Testis (tissue), 5 donors: ENCODE measurements around the gene UBE2K. TPM values are rescaled to one million over a fixed set of nuclear protein-coding genes. Genes with fewer than 3 reads are reported as not detected.
"Not testable (repeated sequence)": the region's sequence is repeated elsewhere in the genome, so short reads cannot be mapped to it uniquely, and the experiment has no call there.

Experiments
- DNase-seq: peaks from one replicate; pipeline ENCODE4 v3.0.0-alpha.2; 2019
- H3K27ac ChIP-seq, 2 donors: fragments of 200-600 bp; sonication (generic); one replicate each; pipeline ENCODE4 v1.5.1; 2019
- H3K27me3 ChIP-seq: fragments of 200-600 bp; sonication (generic); one replicate; pipeline ENCODE4 v1.5.1; 2019
- H3K36me3 ChIP-seq: fragments of 200-600 bp; sonication (generic); one replicate; pipeline ENCODE4 v1.5.1; 2017; ENCODE audit warnings: low read depth; ENCODE audit errors: missing control alignments
- H3K4me1 ChIP-seq: fragments of 200-600 bp; sonication (generic); one replicate; pipeline ENCODE4 v1.5.1; 2019
- H3K4me3 ChIP-seq, 2 donors: fragments of 200-600 bp; sonication (generic); one replicate each; pipeline ENCODE4 v1.5.1; 2017 to 2019
- H3K9me3 ChIP-seq: fragments of 200-600 bp; sonication (generic); one replicate; pipeline ENCODE4 v1.5.1; 2017
- POLR2A ChIP-seq: fragments of 450-650 bp; IDR thresholded peaks from one replicate; pipeline ENCODE4 v1.6.1; 2017; ENCODE audit warnings: antibody characterized with exemption, mild to moderate bottlenecking, moderate library complexity
- whole genome bisulfite sequencing, 2 donors: methylation state at CpG; one replicate each; pipeline ENCODE4 v1.1.5; 2018; 5-methylcytosine and 5-hydroxymethylcytosine counted together
- intact Hi-C: fragments of 100-400 bp; cut with DNase I; formaldehyde crosslinking; loops from one replicate; pipeline ENCODE4 v1.15.1; 2023; ENCODE audit warnings: low total_unique reads
- long read RNA-seq, 2 donors: transcript quantifications; one replicate each; lab custom pipeline, GENCODE V29; 2026
- polyA plus RNA-seq: library from polyadenylated mRNA; stranded (reverse); fragments of 350-450 nt; fragmentation: Illumina TruSeq; extraction: RNeasy Lipid Tissue Mini Kit (QIAGEN cat#74804); gene quantifications from one replicate; pipeline ENCODE4 v1.2.3, GENCODE V29; 2014; ENCODE audit warnings: low read depth, low replicate concordance; ENCODE audit not compliant: insufficient read depth
- total RNA-seq, 2 donors: library from RNA; depleted of rRNA; stranded (reverse); fragments of >200 nt; gene quantifications; one replicate each; pipeline ENCODE4 v1.2.3, GENCODE V29; 2016
- TF ChIP-seq, protein P1 (sequence below), 3 experiments: fragments of 450-650 bp in 2 of 3; fragments of 200-600 bp in 1 of 3; sonication (generic) in 1 of 3; IDR thresholded peaks; one replicate each; pipeline ENCODE4 v1.5.1; 2016 to 2019; ENCODE audit warnings: antibody characterized with exemption in 3 of 3, mild to moderate bottlenecking in 2 of 3, moderate library complexity in 1 of 3

UBE2K gene, protein sequence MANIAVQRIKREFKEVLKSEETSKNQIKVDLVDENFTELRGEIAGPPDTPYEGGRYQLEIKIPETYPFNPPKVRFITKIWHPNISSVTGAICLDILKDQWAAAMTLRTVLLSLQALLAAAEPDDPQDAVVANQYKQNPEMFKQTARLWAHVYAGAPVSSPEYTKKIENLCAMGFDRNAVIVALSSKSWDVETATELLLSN
- total RNA-seq, result 10 to 100 TPM; 23.0 to 24.3 TPM
- polyA plus RNA-seq, result 81.8 TPM
- long read RNA-seq, donor 1, full-length matches to known transcripts, result 25 of 47 reads
- long read RNA-seq, donor 1, partial matches to known transcripts, result 22 of 47 reads
- long read RNA-seq, donor 1, other reads (novel, unspliced or antisense), result 0 of 47 reads
- long read RNA-seq, donor 2, full-length matches to known transcripts, result 8 of 27 reads
- long read RNA-seq, donor 2, partial matches to known transcripts, result 13 of 27 reads
- long read RNA-seq, donor 2, other reads (novel, unspliced or antisense), result 6 of 27 reads

DNA sequence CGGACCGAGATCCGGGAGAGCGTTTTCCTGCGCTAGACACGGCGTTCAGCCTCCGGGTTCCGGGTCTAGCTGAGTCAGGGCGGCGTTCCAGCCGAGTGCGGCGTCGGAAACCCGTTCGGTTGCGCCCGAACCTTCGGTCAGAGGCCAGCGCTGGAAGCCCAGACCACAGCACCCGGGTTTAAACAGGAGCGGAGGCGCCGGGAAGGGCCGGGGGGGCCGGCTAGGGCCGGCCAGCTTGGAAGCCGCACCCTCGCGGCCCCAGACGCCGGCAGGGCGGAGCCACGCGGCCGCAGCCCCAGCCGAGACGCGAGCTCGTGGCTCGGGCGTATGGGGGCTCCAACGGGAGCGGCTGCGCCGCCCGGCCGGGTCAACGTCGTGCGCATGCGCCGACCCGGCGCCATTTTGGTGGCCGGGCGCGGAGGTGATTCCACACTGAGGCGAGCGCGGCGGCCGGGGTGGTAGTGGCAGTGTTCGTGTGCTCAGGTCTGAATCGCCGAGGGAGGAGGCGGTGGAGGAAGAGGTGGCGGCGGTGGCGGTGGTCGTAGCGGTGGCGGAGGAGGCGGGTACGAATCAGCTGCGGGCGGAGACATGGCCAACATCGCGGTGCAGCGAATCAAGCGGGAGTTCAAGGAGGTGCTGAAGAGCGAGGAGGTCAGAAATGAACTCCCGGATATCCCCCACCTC, at the start of gene UBE2K:
TSS of gene UBE2K (plus strand) at position 397 of the 684 bp plus-strand sequence. CDS start at position 589, 192 bp downstream.
- peak within 1 kb of the TSS; percentile 82 to 92 for H3K4me3 ChIP-seq
- peaks cover 6% of the 10 kb centered on the region for H3K4me1 ChIP-seq
- no peak for TF ChIP-seq POLR2A
- TF ChIP-seq, protein P1, sequence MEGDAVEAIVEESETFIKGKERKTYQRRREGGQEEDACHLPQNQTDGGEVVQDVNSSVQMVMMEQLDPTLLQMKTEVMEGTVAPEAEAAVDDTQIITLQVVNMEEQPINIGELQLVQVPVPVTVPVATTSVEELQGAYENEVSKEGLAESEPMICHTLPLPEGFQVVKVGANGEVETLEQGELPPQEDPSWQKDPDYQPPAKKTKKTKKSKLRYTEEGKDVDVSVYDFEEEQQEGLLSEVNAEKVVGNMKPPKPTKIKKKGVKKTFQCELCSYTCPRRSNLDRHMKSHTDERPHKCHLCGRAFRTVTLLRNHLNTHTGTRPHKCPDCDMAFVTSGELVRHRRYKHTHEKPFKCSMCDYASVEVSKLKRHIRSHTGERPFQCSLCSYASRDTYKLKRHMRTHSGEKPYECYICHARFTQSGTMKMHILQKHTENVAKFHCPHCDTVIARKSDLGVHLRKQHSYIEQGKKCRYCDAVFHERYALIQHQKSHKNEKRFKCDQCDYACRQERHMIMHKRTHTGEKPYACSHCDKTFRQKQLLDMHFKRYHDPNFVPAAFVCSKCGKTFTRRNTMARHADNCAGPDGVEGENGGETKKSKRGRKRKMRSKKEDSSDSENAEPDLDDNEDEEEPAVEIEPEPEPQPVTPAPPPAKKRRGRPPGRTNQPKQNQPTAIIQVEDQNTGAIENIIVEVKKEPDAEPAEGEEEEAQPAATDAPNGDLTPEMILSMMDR (IDR thresholded peaks at IDR 0.05), result no peak
- whole genome bisulfite sequencing, 2 donors, result 0 to 1% methylated on average over 16 to 84 of the region's 84 CpGs
- intact Hi-C loops, result loop anchor here (5.0 kb wide), 1 partner anchor 279 kb away; the partner anchor contains the start of gene PDS5A
- H3K27ac ChIP-seq, result peak within 1 kb of the TSS; percentile 92 to 98
- no peaks in the 10 kb centered on the region for H3K36me3 ChIP-seq
- no peaks in the 10 kb centered on the region for H3K9me3 ChIP-seq
- H3K27me3 ChIP-seq, result no peaks in the 10 kb centered on the region
- peak; percentile 88 for DNase-seq

DNA sequence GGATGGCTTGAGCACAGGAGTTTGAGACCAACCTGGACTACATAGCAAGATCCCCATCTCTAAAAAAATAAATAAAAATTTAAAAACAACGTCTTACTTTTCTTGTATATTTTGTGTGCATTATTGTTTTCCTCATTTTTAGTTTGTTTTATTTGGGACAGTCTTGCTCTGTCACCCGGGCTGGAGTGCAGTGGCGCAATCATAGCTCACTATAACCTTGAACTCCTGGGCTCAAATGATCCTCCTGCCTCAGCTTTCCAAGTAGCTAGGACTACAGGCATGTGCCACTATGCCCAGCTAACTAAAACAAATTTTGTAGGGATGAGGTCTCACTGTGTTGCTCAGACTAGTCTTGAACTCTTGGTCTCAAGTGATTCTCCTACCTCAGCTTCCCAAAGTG, 49.7 kb upstream of the UBE2K start:
- Histone ChIP-seq H3K9me3 (no peaks in the 10 kb centered on the region), H3K36me3 (no peaks in the 10 kb centered on the region), H3K4me1 (no peaks in the 10 kb centered on the region), H3K27ac (no peak overlapping the region), H3K4me3 (no peak overlapping the region), H3K27me3 (no peaks in the 10 kb centered on the region)
- intact Hi-C loops, result no loop called here
- DNase-seq, result no peak
- TF ChIP-seq, protein P1 (IDR thresholded peaks at IDR 0.05), result no peak
- no peak for TF ChIP-seq POLR2A
- WGBS, 2 donors, result 94 to 95% methylated on average over 3 of the region's 3 CpGs

DNA sequence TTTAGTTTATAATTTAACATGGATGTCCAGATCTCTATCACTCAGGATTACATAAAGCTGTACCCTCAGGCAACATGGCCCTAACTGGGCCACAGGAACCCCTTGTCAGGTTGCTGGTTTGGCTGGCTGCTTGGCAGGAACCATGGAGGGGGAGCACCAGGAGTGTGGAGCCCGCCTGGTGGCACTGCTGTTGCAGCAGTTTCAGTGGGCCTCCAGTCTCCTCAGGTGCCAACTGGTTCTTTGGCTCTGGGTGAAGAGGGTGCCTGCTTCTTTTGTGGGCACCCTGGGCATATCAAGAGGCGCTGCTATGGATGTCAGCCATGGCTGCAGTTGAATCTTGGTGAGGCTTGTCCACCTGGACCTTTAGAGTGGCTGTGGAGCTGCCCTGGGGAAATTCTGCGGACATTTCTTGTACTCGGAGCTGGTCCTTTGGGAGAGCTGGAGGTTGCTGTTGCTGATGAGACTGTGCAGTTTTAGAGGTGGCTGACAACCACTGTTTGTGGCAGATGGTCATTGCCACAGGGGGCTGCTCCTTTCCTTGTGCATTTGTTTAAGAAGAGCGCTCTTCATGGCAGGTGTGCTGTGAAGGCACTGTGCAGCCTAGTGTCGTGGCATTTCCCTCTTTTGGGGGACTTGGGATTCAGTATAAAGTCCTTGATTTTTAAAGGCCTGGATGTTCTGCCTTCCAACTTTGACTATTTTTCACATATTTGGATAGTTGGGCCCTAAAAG, 48.9 kb upstream of the UBE2K start:
- intact Hi-C loops, result no loop called here
- no peak for DNase-seq
- Histone ChIP-seq H3K36me3 (no peaks in the 10 kb centered on the region), H3K4me1 (no peaks in the 10 kb centered on the region), H3K27ac (no peak overlapping the region), H3K4me3 (no peak overlapping the region), H3K27me3 (no peaks in the 10 kb centered on the region), H3K9me3 (no peaks in the 10 kb centered on the region)
- no peak for TF ChIP-seq POLR2A
- TF ChIP-seq, protein P1 (IDR thresholded peaks at IDR 0.05), result no peak
- 94 to 97% methylated on average over 3 to 6 of the region's 6 CpGs for WGBS, 2 donors

DNA sequence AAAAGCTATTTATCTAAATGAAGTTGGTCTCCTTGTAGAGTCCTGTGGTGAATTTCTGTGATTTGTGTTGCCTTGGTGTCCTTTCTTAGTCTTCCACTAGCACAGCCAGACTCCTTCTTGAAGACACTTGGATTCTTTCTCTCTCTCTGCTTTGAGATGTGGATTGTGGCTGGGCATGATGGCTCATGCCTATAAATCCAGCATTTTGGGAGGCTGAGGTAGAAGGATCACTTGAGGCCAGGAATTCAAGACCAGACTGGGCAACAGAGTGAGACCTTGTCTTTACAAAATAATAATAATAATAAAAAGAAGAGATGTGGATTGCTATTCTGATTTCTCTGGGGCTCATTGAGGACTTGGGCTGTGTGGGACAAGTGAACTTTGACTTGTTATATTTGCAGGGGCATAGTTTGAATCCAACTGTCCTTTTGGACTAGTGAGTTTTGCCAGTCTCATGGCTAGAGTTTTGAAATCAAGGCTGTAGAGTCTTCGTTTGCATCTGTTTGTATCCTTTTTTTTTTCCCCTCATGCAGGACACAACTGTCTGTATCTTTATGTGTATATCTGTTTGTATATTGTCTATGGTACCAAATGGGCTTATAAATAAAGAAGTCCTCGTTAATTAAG, 48.2 kb upstream of the UBE2K start:
- Histone ChIP-seq H3K4me1 (no peaks in the 10 kb centered on the region), H3K27ac (no peak overlapping the region), H3K36me3 (no peaks in the 10 kb centered on the region), H3K4me3 (no peak overlapping the region), H3K27me3 (no peaks in the 10 kb centered on the region), H3K9me3 (no peaks in the 10 kb centered on the region)
- TF ChIP-seq POLR2A, result no peak
- TF ChIP-seq, protein P1 (IDR thresholded peaks at IDR 0.05), result no peak
- intact Hi-C loops, result no loop called here
- WGBS, 2 donors, result 84 to 88% methylated on average over 2 of the region's 2 CpGs
- no peak for DNase-seq

DNA sequence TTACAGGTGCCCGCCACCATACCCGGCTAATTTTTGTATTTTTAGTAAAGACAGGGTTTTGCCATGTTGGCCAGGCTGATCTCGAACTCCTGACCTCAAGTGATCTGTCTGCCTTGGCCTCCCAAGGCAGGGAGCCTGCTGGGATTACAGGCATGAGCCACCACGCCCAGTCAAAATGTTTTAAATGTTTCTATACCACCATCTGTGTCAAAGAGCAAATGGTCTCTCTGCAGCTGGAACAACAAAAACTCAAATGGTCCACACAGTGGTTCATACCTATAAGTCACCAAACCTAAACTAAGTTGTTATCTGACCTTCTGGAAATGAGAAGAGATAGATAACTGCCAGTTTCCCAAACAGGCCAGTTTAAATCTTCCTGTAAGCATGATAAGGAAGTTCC, 46.4 kb upstream of the UBE2K start:
- H3K4me1 ChIP-seq, H3K36me3 ChIP-seq, intact Hi-C loops, DNase-seq, H3K4me3 ChIP-seq, H3K27ac ChIP-seq, H3K9me3 ChIP-seq, H3K27me3 ChIP-seq: not testable (repeated sequence)
- WGBS, 2 donors, result 94 to 97% methylated on average over 4 of the region's 4 CpGs
